Osteocyte (in vitro differentiated cells): Measurements from ENCODE around the gene XG. TPM values are rescaled to one million over a fixed set of nuclear protein-coding genes. Genes with fewer than 3 reads are reported as not detected.

Experiments used
- DNase-seq: peaks from one replicate; pipeline ENCODE4 v3.0.0; 2021; ENCODE audit warnings: mixed read lengths; ENCODE audit not compliant: unreplicated experiment; ENCODE audit errors: extremely low spot score
- H3K27ac Mint-ChIP-seq: one replicate; pipeline ENCODE4 v1.8.0; 2021; ENCODE audit warnings: mild to moderate bottlenecking, mixed read lengths; ENCODE audit not compliant: unreplicated experiment
- H3K27me3 Mint-ChIP-seq: one replicate; pipeline ENCODE4 v1.8.0; 2021; ENCODE audit warnings: mixed read lengths; ENCODE audit not compliant: unreplicated experiment
- H3K36me3 Mint-ChIP-seq: one replicate; pipeline ENCODE4 v1.8.0; 2021; ENCODE audit warnings: mixed read lengths; ENCODE audit not compliant: unreplicated experiment
- H3K4me1 Mint-ChIP-seq: one replicate; pipeline ENCODE4 v1.8.0; 2021; ENCODE audit warnings: mixed read lengths; ENCODE audit not compliant: unreplicated experiment
- H3K4me3 Mint-ChIP-seq: one replicate; pipeline ENCODE4 v1.8.0; 2021; ENCODE audit warnings: mild to moderate bottlenecking, moderate library complexity, mixed read lengths; ENCODE audit not compliant: unreplicated experiment
- H3K9me3 Mint-ChIP-seq: one replicate; pipeline ENCODE4 v1.8.0; 2021; ENCODE audit warnings: mixed read lengths; ENCODE audit not compliant: unreplicated experiment
- CTCF ChIP-seq: fragments of 200-600 bp; sonication (generic); IDR thresholded peaks from 2 replicates; pipeline ENCODE4 v1.5.0; 2021; ENCODE audit warnings: antibody characterized with exemption, mild to moderate bottlenecking, moderate library complexity
- total RNA-seq: library from RNA; stranded (reverse); gene quantifications from 2 replicates; pipeline ENCODE4 v1.2.1, GENCODE V29; 2021

The XG gene
- total RNA-seq, 1 donor from 2014 or later: not detected

- Mint-ChIP-seq H3K4me1 (peaks cover 2% of the 10 kb centered on the region), H3K36me3 (peaks cover 10% of the 10 kb centered on the region), H3K27me3 (no peaks in the 10 kb centered on the region), H3K9me3 (no peaks in the 10 kb centered on the region), H3K27ac (no peak overlapping the region), H3K4me3 (no peak overlapping the region)
- peak; percentile 70 for DNase-seq
- TF ChIP-seq CTCF: no peak
These were observed 79.8 kb downstream of the XG start for GRCh38 chrX:2831471-2832228.

GRCh38 chrX:2837961-2838360 is 86.1 kb downstream of the XG start:
- no peak for TF ChIP-seq CTCF
- H3K27me3 Mint-ChIP-seq: no peaks in the 10 kb centered on the region
- no peak overlapping the region for H3K4me3 Mint-ChIP-seq
- peaks cover 23% of the 10 kb centered on the region for H3K9me3 Mint-ChIP-seq
- H3K27ac Mint-ChIP-seq: no peak overlapping the region
- H3K4me1 Mint-ChIP-seq: peaks cover 6% of the 10 kb centered on the region
- peaks cover 17% of the 10 kb centered on the region for H3K36me3 Mint-ChIP-seq
- no peak for DNase-seq

- Mint-ChIP-seq H3K9me3 (peaks cover 23% of the 10 kb centered on the region), H3K36me3 (peaks cover 15% of the 10 kb centered on the region), H3K27me3 (no peaks in the 10 kb centered on the region), H3K4me1 (peaks cover 6% of the 10 kb centered on the region), H3K27ac (no peak overlapping the region), H3K4me3 (no peak overlapping the region)
- DNase-seq: no peak
- TF ChIP-seq CTCF: no peak
These were observed 89.1 kb downstream of the XG start for GRCh38 chrX:2840961-2841360.

- Mint-ChIP-seq H3K9me3 (peaks cover 23% of the 10 kb centered on the region), H3K27ac (no peak overlapping the region), H3K4me1 (peaks cover 6% of the 10 kb centered on the region), H3K4me3 (no peak overlapping the region), H3K36me3 (peaks cover 13% of the 10 kb centered on the region), H3K27me3 (no peaks in the 10 kb centered on the region)
- TF ChIP-seq CTCF: no peak
- peak; percentile 40 for DNase-seq
These were observed 89.7 kb downstream of the XG start for GRCh38 chrX:2841537-2841936.

GRCh38 chrX:2846992-2847391 is 95.2 kb downstream of the XG start:
- TF ChIP-seq CTCF: no peak
- Mint-ChIP-seq H3K27me3 (no peaks in the 10 kb centered on the region), H3K36me3 (peaks cover 1% of the 10 kb centered on the region), H3K9me3 (no peaks in the 10 kb centered on the region), H3K4me3 (no peak overlapping the region), H3K4me1 (peaks cover 40% of the 10 kb centered on the region), H3K27ac (no peak overlapping the region)
- no peak for DNase-seq
